Mammary microvascular endothelial cell (primary cell): ENCODE results near the gene TPSG1. TPM values are rescaled to one million over a fixed set of nuclear protein-coding genes. Genes with fewer than 3 reads are reported as not detected.

Experiments used
- total RNA-seq: library from RNA; depleted of rRNA; stranded (reverse); fragments of >200 nt; gene quantifications from 2 replicates; pipeline ENCODE4 v1.2.3, GENCODE V29; 2015

Gene TPSG1
- not detected in 2 replicates for total RNA-seq

DNA sequence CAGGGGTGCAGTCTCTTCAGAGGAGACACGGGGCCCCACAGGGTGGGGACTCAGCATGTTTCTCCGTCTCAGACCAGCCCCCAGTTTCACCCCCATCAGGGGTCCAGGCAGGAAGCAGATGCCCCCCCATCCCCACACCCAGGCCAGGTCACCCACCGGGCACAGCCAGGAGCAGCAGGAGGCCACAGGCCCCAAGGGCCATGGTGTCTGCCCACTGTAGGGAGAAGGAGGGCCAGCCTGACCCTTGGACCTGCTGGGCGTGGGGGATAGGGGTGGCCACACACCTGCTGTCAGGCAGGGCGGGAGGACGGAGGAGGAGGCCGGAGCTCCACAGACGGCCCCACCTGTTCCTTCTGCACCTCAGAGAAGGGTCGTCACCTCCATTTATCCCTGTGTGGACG lies at the start of gene TPSG1:
TSS of gene TPSG1 (minus strand) at position 218 of the 401 bp plus-strand sequence. CDS start at position 202, 16 bp downstream.

DNA sequence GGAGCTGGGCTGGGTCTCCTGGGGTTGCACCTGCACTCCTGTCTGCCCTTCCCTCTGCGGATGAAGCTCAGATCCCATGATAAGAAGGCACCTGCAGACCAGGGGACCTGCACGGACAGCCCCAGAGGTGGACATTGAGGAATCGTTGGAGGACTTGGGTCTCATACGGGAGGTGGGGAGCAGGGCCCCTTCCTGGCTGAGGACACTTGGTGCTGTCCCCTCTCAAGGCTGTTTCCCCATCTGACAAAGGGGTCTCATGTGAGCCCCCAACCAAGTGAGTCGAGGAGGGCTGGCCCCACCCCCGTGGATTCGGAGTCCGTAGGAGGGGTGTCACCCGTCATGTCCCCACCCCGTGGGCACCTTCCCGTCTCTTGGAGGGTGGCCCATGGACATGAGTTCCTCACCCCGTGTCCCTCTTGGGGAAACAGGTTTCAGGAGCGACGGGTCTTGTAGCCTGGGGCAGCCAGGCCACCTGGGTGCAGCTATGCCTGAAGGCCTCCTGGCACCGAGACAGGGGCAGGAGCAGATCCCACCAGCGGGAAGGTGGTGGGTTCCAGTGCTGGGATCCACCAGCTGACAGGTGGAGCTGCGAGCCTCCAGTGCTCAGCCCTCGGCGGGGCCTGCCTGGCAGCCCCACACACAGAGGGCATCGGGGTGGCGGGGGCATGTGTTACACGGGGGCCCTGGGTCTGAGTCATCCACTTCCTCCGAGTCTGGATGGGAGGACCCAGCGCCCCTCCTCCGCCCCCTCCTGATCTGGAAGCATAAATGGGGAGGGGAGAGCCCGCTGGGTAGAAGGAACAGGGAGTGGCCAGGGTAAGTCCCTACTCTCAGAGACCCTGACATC lies 30.4 kb upstream of the TPSG1 start, which contains the start of gene TPSD1:
TSS of gene TPSD1 (plus strand) at position 794 of the 847 bp plus-strand sequence. CDS start 212 bp downstream, outside the sequence.

DNA sequence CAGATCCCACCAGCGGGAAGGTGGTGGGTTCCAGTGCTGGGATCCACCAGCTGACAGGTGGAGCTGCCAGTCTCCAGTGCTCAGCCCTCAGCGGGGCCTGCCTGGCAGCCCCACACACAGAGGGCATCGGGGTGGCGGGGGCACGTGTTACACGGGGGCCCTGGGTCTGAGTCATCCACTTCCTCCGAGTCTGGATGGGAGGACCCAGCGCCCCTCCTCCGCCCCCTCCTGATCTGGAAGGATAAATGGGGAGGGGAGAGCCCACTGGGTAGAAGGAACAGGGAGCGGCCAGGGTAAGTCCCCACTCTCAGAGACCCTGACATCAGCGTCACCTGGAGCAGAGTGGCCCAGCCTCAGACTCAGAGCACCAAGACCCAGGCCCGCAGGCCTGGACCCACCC lies 15.4 kb upstream of the TPSG1 start, which contains the start of gene TPSAB1:
TSS of gene TPSAB1 (plus strand) at position 270 of the 400 bp plus-strand sequence. CDS start 234 bp downstream, outside the sequence.

GRCh38 chr16:1230084-1230470 lies 5.0 kb upstream of the TPSG1 start, which contains the start of gene TPSB2:
TPSB2 (minus strand) TSS chr16:1230184; CDS start chr16:1229951, 233 bp downstream.

Other genes with a start within 250 kb of the TPSG1 start
- gene SOX8, start 243.5 kb downstream of the TPSG1 start, total RNA-seq, result 0.07 and 0.10 TPM in 2 replicates
- not detected in 2 replicates for gene SSTR5, start 152.5 kb downstream of the TPSG1 start, total RNA-seq
- gene C1QTNF8, start 129.0 kb downstream of the TPSG1 start, total RNA-seq, result not detected in 2 replicates
- gene CACNA1H, start 72.2 kb downstream of the TPSG1 start, total RNA-seq, result not detected in 2 replicates
- gene TPSB2, start 4.9 kb upstream of the TPSG1 start, total RNA-seq, result not detected in 2 replicates
- gene TPSAB1, start 15.4 kb upstream of the TPSG1 start, total RNA-seq, result not detected in 2 replicates
- gene TPSD1, start 30.8 kb upstream of the TPSG1 start, total RNA-seq, result not detected in 2 replicates
- 72.6 and 78.7 TPM in 2 replicates for gene UBE2I, start 84.4 kb upstream of the TPSG1 start, total RNA-seq
- 0.33 and 0.54 TPM in 2 replicates for gene BAIAP3, start 108.4 kb upstream of the TPSG1 start, total RNA-seq
- 122 and 128 TPM in 2 replicates for gene TSR3, start 126.6 kb upstream of the TPSG1 start, total RNA-seq
- gene GNPTG, start 126.7 kb upstream of the TPSG1 start, total RNA-seq, result 44.8 and 46.0 TPM in 2 replicates
- gene UNKL, start 189.4 kb upstream of the TPSG1 start, total RNA-seq, result 7.3 and 8.8 TPM in 2 replicates
- 18.6 and 28.3 TPM in 2 replicates for gene UQCC4, start 195.5 kb upstream of the TPSG1 start, total RNA-seq
- gene PERCC1, start 205.8 kb upstream of the TPSG1 start, total RNA-seq, result not detected in 2 replicates
- 0.05 TPM in 1 of 2 replicates, not detected in the other for gene CCDC154, start 219.3 kb upstream of the TPSG1 start, total RNA-seq
- 39.7 and 45.1 TPM in 2 replicates for gene CLCN7, start 249.8 kb upstream of the TPSG1 start, total RNA-seq